OCI-LY3 (cell line): ENCODE data around the gene PSME4.

Source experiments
- CTCF ChIP-seq: fragments of 200-600, 300-600 bp; sonication (generic); IDR thresholded peaks from 2 replicates; pipeline ENCODE4 v1.5.1; 2014; ENCODE audit warnings: antibody characterized with exemption, low read length, low read depth
- EZH2phosphoT487 ChIP-seq: fragments of 200-600 bp; shearing (Covaris generic); IDR thresholded peaks from 2 replicates; pipeline ENCODE4 v1.6.1; 2018; ENCODE audit warnings: antibody characterized with exemption, mixed run types, low read depth

GRCh38 chr2:54013996-54014395, 43.2 kb upstream of the PSME4 start:
- no peak for TF ChIP-seq CTCF
- no peak for TF ChIP-seq EZH2phosphoT487
